ENCODE measurements around the gene TMC4.

DNA sequence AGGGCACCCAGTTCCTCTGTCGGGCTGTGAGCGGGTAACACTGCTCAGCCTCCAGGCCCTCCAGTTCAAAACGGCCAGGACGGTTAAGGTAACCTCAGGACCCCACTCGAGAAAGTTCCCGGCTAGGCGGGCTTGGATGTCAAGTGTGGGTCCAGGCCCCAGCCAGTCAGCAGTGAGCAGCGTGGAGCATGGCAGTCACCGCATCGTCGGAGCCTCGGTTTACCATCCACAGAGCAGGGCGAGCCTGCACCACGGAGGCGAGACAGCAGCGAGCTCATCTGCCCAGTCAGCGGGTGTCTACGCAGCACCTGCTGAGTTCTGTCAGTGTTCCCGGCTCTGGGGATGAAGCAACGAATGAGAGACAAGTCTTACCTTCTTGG, 43.4 kb downstream of the TMC4 start:
- TF ChIP-seq, protein P1, sequence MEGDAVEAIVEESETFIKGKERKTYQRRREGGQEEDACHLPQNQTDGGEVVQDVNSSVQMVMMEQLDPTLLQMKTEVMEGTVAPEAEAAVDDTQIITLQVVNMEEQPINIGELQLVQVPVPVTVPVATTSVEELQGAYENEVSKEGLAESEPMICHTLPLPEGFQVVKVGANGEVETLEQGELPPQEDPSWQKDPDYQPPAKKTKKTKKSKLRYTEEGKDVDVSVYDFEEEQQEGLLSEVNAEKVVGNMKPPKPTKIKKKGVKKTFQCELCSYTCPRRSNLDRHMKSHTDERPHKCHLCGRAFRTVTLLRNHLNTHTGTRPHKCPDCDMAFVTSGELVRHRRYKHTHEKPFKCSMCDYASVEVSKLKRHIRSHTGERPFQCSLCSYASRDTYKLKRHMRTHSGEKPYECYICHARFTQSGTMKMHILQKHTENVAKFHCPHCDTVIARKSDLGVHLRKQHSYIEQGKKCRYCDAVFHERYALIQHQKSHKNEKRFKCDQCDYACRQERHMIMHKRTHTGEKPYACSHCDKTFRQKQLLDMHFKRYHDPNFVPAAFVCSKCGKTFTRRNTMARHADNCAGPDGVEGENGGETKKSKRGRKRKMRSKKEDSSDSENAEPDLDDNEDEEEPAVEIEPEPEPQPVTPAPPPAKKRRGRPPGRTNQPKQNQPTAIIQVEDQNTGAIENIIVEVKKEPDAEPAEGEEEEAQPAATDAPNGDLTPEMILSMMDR (IDR thresholded peaks at IDR 0.05; ENCODE audit: low read depth, low read length): no peak
- TF ChIP-seq EZH2phosphoT487 (IDR thresholded peaks at IDR 0.05; ENCODE audit: low read depth): no peak

All from OCI-LY3 (cell line).